Measurements from ENCODE around the gene SPACDR.

DNA sequence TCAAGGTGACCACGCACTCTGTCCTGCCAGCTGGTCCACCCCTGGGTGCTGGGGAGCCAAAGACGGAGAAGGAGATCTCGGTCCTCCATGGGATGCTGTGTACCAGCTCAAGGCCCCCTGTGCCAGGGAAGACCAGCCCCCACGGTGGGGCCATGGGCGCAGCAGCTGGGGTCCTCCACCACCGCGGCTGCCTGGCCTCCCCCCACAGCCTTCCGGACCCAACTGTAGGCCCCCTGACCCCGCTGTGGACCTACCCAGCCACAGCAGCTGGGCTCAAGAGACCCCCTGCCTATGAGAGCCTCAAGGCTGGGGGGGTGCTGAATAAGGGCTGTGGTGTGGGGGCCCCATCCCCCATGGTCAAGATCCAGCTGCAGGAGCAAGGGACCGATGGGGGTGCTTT is 25.1 kb upstream of the SPACDR start:
- TF ChIP-seq, protein P1, sequence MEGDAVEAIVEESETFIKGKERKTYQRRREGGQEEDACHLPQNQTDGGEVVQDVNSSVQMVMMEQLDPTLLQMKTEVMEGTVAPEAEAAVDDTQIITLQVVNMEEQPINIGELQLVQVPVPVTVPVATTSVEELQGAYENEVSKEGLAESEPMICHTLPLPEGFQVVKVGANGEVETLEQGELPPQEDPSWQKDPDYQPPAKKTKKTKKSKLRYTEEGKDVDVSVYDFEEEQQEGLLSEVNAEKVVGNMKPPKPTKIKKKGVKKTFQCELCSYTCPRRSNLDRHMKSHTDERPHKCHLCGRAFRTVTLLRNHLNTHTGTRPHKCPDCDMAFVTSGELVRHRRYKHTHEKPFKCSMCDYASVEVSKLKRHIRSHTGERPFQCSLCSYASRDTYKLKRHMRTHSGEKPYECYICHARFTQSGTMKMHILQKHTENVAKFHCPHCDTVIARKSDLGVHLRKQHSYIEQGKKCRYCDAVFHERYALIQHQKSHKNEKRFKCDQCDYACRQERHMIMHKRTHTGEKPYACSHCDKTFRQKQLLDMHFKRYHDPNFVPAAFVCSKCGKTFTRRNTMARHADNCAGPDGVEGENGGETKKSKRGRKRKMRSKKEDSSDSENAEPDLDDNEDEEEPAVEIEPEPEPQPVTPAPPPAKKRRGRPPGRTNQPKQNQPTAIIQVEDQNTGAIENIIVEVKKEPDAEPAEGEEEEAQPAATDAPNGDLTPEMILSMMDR (optimal IDR thresholded peaks at IDR 0.05 in 1 of 3, IDR thresholded peaks at IDR 0.05 in 1 of 3, conservative IDR thresholded peaks at IDR 0.05 in 1 of 3; ENCODE audit: extremely low read depth in 1 of 3, insufficient read depth in 2 of 3, low read length in 3 of 3) = no peak
- no peak for TF ChIP-seq EZH2 (IDR thresholded peaks at IDR 0.05; ENCODE audit: low read length)

All from keratinocyte (primary cell).